NK-92 (cell line): ENCODE measurements around the gene ASAP2.

Experiments
- DNase-seq: peaks from one replicate; lab custom pipeline; 2025; ENCODE audit not compliant: unreplicated experiment; lab: John Stamatoyannopoulos, UW

Gene ASAP2

DNA sequence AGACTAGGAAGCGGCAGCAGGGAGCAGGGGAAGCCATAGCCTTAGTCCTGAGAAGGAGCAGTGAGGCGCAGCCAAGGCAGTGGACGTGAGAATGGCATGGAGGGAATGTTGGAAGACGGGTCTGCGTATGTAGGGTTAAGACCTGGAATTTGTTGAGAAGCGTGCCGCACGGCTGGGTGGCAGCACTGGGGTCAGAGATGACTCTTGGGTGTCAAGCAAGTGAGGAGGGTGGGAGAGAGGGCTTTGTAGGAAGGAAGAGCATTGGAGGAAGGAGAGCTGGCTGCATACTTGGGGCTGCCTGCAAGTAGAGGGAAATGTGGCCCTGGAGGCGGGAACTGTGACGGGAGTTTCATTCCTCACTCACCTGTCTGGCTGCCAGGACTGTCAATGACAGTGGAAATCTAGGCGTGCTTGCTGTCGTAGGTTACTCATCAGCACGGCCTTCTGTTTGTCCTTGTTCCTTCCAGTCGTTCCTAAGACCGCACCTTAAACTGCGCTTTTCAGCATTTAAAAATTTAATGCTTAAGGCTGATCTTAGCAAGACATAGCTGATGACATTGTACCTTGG, 108.8 kb downstream of the ASAP2 start:
- DNase-seq, result no peak

DNA sequence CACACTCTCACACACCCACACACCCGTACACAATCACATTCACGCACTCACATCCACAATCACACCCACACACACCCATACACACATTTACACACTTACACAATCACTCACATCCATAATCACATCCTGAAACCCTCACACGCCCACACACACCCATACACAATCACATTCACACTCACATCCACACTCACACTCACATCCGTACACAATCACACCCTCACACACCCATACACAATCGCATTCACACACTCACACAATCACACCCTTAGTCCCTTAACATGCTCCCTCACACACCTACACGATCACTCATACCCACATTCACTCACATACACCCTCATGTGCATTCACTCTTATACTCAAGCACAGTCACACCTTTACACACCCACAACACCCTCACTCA, 110.9 kb downstream of the ASAP2 start:
- no peak for DNase-seq

DNA sequence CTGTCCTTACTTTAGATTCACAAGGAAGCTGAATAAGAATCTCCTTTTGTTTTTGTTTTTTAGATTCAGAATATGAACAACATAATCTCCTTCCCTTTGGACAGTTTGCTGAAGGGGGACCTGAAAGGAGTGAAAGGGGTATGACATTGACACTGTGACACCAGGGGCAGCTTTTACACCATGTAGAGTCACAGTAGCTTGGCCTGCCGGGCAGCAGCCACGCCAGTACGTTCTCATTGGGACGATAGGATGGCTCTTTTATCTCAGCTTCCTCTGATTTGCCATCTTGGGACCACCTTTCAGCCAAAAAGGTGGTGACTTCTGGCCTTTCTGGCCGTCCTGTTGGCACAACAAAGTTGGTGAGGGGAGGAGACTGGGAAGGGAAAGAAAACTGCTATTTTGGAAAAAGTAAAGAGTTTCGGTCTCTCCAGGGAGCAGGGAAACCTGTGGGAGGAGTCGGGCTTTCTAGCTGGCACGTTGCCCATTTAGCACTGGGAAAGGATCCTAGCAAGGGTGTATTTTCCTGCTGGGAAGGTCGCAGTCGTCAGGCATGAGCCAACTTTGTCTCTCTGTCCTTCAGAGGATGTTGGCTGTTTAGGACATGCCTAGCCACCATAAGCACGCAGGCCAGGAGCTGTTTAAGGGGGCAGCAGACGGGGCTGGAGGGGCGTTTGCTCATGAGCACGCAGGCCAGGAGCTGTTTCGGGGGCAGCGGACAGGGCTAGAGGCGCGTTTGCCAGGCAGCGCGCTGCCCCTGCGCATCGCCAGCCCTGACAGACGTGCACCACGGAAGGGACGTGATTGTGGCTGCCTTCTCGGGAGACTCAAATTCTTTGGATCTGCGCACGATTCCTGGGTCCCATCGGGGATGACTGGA, 112.1 kb downstream of the ASAP2 start:
- DNase-seq, result no peak

DNA sequence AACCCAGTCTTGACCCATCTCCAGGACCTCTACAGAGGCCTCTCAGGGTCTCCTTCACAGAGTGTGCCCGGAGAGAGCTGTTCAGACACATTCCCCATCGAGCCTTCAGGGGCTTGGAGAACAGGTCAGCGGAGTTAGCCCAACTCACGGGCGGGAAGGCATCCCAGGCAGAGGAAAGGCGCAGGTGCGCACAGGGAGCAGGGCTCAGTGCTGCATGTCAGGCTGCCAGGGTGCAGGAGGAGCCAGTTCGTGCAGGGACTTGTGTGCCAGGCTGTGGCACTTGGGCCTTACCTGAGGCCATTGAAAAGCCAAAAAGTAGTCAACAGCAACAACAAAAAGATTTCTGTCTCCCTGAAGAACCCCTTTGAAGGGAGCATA, 112.7 kb downstream of the ASAP2 start:
- no peak for DNase-seq

DNA sequence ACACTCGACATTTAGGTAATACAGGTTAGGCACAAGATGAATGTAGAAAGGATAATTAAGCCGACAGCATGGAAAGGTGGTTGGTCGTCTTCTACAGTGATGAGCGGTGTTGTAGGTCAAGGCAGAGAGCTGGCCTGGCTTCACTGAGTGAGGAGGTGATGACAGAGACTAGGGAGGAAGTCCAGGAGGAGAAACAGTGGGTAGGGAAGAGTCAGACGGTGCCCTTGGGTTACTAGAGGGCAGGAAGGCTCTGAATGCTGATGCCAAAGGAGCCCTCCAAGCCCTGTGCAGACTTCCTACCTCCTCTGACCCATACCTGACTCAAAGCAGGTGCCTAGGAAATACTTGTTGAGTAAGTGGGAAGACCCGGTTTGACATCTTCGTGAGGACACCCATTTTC, 116.0 kb downstream of the ASAP2 start:
- no peak for DNase-seq

DNA sequence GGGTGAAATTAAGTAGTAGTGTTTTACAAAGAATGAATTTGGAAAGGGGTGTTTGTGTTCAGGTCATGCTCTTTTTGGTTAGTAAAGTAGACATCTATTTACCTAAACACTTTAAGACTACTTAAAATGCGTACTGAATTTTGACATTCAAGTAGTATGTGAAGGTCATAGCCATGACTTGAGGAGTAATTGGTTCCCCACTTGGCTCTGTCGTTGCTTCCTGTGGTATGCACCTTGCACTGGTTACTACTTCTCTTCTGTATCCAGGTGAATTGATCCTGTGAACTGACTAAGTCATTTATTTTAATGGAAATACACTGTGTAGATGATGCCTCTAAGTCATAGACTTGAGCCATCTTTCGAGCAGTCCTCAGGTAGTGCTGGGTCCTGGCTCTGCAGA, 118.8 kb downstream of the ASAP2 start:
- DNase-seq, result no peak

DNA sequence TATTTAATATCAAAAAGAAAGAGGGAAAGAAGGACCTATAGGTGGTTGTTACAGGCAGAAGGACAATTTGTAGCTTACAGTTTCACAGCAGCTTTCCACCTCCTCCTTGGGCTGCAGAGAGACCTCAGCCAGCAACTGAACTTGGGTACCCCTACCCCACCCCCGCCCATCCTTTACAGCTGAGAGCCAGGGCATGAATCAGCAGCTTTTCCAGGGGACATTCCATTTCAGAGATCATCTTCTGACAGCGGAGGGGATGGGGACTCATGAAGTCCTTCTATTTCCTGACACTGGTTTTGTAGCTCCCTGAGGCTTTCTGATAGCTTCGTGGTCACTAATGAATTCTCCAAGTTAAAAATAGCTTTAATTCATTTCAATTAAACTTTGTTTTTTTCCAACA, 120.4 kb downstream of the ASAP2 start:
- DNase-seq, result no peak

DNA sequence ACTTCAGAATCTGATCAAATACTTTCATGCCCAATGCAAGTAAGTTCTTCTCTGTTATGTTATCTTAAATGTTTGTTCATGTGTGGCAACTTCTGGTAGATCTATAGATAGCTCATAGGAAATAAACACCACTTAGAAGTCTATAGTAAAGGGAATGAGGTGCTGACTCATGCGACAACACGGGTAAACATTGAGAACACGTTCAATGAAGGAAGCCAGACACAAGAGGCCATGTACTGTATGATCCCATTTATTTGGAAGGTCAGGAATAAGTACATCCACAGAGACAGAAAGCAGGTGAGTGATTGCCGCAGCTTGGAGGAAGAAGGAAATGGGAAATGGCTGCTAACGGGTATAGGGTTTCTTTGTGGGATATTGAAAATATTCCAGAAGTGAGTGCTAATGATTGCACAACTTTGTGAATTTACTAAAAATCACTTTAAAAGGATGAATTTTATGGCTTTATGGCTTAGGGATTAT, 121.3 kb downstream of the ASAP2 start:
- no peak for DNase-seq

DNA sequence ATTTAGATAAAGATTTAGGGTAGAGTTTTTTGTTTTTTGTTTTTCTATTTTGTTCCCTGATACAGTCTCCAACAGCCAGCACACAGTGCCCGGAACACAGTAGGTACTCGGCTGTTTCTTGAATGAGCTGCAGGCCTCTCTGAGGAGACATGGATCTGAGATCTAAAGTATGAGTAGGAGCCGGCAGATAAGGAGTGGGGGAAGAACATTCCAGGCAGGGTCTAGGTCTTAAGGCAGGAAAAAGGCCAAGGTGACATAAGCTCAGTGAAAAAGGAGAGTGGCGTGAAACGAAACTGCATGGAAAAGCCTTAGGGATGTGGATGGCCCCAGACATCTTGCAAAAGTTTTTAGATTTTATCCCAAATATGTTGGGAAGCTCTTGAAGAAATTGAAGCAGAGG, 122.3 kb downstream of the ASAP2 start:
- no peak for DNase-seq

DNA sequence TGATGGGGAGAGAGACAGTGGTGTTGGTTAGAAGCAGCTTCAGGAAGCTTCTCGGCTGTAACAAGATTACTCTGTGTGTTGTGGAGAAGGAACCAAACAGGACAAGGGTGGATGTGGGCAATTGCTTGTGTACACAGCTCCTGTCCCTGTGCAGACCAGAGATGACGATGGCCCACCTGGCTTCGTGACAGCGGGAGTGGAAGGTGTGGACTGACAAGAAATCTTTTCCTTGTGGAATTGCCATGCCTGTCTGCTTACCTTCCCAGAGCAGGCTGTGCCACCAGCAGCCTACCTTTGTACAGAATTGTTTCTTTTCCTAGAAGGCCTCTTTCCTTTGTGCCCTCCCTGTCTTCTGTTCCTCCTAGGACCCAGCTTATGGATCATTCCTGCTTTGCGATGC, 122.9 kb downstream of the ASAP2 start:
- DNase-seq, result no peak

DNA sequence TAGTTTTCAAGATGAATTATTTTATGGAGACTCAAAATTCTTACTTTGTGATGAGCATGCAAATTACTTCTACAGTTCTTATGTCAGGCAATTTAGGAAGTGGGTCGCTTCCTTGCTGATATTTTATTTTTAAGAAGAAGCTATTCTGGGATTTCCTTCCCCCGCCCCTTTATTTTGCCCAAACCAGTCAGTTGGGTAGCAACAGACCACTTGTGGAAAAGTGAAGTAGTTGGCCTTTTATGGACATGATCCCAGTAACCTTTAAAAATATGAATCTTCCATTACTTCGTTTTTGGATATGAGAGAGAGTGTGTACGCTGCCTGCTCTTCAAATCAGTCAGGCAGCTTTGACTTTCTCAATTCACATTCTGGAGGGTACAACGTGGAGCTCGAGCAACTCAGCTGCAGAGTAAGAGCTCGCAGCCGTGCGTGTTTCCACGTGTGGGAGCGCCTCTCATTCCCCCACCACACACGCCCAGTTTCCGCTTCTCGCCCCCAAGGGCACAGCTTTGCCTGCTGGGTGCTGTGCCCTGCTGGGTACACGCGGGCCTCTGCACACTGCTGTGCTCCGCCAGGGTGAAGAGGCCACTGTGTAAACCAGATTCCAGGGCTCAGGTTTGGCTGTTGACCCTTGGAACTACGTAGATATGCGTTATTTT, 124.1 kb downstream of the ASAP2 start:
- no peak for DNase-seq

DNA sequence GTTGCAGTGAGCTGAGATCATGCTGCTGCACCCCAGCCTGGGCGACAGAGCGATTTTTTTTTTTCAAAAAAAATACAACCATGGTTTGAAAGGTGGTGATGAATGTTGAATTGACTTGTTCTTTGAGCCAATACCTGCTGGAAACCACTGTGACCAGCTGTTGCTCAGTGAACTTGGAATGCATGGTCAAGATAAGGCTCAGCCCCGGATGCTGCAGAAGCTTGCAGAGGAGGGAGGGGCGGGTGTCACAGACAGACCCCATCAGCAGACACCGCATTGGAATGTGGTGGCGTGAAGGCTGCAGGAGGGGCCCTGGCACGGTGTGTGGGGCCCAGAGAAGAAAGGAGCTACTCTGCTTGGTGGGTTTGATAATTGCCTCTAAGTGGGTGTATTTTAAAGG, 125.1 kb downstream of the ASAP2 start:
- DNase-seq, result no peak

DNA sequence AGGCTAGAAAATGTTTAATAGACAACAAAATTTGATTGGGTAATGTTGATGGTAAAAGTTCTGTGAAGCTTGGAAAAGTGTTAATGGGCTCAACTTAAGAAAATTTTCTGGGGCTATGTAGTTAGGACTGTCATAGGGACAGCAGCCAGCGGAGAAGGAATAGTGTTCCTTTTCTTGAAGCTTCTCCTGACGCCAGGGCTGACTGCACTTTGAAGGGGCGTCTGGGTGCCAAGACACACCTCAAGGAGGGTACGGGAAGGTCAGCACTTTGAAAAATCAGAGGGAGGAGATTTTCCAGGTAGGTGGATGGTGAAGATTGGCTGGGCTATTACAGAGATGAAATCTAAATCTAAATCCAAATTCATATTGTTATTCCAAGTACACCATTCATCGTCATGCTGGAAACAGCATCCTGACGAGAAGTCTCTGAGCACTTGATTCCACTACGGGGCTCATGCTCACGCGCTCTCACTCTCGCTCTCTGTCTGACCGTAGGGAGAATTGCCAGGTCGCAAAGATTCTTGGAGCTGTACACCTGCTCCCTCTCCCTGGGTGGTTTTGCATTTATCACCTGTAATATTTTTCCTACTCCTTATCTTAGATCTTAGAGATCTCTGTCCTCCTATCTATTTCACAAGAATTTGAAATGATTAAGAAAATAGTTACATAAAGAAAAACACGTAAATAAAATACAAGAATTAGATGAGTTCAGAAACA, 125.7 kb downstream of the ASAP2 start:
- no peak for DNase-seq

DNA sequence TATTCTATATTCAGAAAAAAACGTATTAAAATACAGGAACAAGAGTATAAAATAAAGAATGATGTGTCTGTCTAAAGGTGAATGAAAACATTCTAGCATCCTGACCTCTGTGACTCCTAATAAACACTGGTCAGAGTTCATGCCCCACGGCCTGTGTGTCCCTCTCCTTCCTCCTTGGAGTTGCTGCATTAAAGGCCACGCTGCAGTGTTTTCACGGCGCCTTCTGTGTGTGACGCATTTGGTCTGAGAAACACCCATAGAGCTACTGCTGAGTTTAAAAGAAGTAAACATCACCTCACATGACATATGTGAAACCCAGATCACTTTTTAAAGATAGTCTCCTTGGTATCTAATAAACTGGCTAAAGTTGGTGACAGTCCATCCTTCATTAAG, 126.2 kb downstream of the ASAP2 start:
- no peak for DNase-seq

DNA sequence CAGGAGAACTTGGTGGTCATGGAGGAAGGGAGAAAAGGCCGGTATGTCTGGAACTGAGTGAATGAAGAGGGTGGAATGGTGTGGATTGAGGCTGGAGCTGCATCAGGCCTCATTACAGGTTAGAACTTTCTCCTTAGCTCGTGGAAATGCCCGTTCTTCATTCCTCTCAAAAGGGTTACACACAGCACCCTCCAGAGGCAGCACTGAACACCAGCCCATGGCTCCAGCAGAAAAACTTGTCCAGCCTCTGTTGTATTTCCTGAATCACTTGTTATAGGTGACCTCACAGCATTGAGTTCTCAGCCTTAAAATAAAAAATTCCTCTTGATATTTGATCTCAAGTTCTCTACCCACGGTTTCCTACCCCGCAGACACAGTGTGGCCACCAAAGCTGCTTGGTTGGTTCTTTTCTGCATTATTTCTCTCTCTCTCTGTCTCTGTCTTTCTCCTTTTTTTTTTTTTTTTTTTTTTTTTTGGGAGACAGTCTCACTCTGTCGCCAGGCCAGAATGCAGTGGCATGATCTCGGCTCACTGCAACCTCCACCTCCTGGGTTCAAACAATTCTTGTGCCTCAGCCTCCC, 127.1 kb downstream of the ASAP2 start:
- DNase-seq, result no peak

DNA sequence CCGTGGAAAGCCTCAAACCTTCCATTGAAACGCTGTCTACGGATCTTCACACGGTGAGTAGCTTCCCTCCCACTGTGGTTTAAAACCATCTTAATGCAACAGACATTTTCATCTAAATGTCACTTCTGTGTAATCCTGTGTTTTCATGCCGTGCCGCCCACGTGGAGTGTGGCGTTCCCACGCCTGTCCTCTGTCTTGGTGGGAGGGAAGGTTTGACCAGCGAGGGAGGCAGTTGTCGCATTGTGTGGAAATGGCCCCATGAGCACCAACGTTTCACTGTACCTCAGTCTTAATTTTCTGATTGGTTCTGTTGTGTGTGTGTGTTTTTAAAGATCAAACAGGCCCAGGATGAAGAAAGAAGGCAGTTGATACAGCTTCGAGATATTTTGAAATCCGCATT, 128.1 kb downstream of the ASAP2 start:
- no peak for DNase-seq

DNA sequence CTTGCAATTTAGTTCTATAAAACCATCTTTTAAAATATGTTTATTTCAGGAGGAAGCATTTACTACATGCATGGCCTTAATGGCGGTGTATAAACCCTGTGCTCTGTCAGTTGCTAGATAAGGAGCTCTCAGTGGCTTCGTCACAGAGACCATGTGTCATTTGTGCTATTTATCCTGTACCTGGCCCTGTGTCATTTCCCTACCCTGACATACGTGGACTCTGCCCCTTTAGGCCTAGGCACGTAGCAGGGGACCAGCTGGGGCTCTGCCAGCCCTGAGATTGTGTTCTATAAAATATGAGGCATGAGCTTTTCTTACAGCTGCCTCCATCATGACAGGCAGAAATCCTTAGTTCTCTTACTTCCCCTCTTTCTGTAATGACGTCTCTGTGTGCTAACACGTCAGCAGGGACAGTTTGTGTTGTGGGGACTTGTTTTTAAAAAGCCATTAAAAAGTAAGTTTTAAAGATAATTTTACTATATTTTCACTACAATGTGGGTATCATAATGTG, 128.8 kb downstream of the ASAP2 start:
- no peak for DNase-seq

DNA sequence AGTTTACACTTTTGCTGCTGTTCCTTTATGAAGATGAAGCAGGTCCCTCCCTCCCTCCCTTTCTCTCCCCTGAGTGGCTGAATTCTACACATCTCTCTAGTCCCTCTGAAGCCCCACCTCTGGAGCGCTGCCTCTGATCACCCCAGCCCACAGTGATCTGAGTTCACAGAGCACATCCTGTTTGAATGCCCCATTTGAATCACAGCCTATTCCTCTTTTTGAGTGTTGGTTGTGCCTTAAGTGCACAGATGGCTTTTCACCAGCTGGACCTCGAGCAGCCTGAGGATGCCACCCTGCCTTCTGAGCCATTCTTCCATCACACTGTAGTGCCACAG, 129.6 kb downstream of the ASAP2 start:
- DNase-seq, result no peak

DNA sequence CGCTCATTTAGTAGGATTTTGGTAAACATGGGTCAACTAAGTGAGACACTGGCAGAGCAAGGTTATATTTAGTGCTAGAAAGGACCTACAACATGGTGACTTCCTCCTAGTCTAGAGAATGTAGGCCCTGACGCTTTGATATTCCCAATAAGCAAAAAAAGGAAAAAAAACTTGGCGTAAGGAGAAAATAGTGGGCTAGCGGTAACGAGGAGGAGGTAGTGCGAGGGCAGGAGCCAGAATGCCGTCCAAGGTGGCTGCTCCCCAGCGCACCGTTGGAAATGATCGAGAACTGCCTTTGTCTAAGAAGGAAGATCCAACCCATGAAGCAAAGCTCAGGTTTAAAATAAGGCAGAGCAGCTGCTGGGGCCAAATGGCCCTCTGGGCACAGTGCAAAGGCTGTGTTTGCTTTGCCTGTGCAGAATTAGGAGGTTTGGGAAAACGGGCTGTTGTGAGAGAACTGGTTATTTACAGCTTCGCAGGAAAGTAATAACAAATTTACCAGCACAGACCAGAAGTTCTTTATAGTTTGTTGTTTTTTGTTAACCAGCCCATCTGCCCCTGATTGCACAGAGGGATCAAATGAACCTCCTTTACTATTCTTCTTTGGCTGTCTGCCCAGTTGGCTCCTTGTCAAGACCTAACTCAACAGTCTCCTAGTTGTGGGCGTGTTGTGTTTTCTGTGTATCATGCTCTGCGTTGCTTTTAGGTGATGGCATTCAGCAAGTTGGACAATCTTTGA, 130.1 kb downstream of the ASAP2 start:
- DNase-seq, result no peak

DNA sequence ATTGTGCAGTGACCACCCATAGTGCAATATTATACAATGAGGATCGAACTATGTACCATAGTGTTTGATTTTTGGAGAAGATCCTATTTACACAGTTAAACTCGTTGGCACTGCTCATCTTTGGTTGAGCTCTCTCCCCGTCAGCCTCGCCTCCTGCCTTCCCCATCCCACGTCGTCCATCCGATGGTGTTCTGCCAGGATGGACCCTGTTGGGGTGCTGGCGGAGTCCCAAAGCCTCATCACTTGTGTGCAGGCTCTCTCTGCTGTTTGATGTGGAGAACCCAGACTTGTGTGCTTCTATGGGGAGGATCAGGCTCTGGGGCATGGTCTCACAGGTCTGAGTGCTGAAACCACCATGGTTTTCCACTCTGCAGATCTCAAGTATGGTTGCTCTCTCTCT, 131.3 kb downstream of the ASAP2 start:
- DNase-seq, result no peak
